Measurements from ENCODE around the gene GSTT2B.

GRCh38 chr22:23909296-23909898 lies 51.6 kb downstream of the GSTT2B start:
- TF ChIP-seq POLR2AphosphoS5 (IDR thresholded peaks at IDR 0.05) (no peak), CTCF (IDR thresholded peaks at IDR 0.05) (no peak), POLR2A (IDR thresholded peaks at IDR 0.05; ENCODE audit: low read depth) (no peak), EP300 (IDR thresholded peaks at IDR 0.05) (no peak)
